ENCODE results near the gene EPHA1.

The EPHA1 gene

GRCh38 chr7:143388051-143388450, 20.6 kb downstream of the EPHA1 start (continued):
- TF ChIP-seq ZBTB1 (tag by site-specific recombination; IDR thresholded peaks at IDR 0.05), result no peak
- TF ChIP-seq ZBTB17 (tag by site-specific recombination; IDR thresholded peaks at IDR 0.05), result no peak

GRCh38 chr7:143387156-143387975, 21.3 kb downstream of the EPHA1 start:
- peaks cover 5 to 95% of the 10 kb centered on the region in 2 experiments; a peak in 2 of 3 replicates for H3K36me3 ChIP-seq (ENCODE audit: control insufficient read depth in 2 of 2, insufficient read depth in 1 of 2, low read length in 2 of 2)
- ChIA-PET POLR2A (interaction anchor here (0.8 to 0.9 kb wide), 2 partner anchors 9 to 99 kb away, joined by 3 read pairs; partner anchors contain the start of gene CASP2), CTCF (interaction anchor here (0.8 kb wide), 1 partner anchor 99 kb away, joined by 3 read pairs; the partner anchor contains the start of gene CASP2)
- H3K4me3 ChIP-seq (ENCODE audit: low read depth, low read length), result no peak overlapping the region
- no peak overlapping the region for H3K27ac ChIP-seq (ENCODE audit: extremely low read depth, low read depth, low read length)
- no peaks in the 10 kb centered on the region for H3K4me1 ChIP-seq (ENCODE audit: control insufficient read depth, insufficient read depth, low read length)
- H3K9me3 ChIP-seq (ENCODE audit: control insufficient read depth, insufficient read depth, low read depth, low read length), result no peaks in the 10 kb centered on the region
- TF ChIP-seq ZNF48 (tag by site-specific recombination; IDR thresholded peaks at IDR 0.05), result no peak
- no peak for TF ChIP-seq BCL11A (tag by site-specific recombination; IDR thresholded peaks at IDR 0.05; ENCODE audit: low read depth)
- no peak for TF ChIP-seq ZNF645 (tag by site-specific recombination; IDR thresholded peaks at IDR 0.05)

DNA sequence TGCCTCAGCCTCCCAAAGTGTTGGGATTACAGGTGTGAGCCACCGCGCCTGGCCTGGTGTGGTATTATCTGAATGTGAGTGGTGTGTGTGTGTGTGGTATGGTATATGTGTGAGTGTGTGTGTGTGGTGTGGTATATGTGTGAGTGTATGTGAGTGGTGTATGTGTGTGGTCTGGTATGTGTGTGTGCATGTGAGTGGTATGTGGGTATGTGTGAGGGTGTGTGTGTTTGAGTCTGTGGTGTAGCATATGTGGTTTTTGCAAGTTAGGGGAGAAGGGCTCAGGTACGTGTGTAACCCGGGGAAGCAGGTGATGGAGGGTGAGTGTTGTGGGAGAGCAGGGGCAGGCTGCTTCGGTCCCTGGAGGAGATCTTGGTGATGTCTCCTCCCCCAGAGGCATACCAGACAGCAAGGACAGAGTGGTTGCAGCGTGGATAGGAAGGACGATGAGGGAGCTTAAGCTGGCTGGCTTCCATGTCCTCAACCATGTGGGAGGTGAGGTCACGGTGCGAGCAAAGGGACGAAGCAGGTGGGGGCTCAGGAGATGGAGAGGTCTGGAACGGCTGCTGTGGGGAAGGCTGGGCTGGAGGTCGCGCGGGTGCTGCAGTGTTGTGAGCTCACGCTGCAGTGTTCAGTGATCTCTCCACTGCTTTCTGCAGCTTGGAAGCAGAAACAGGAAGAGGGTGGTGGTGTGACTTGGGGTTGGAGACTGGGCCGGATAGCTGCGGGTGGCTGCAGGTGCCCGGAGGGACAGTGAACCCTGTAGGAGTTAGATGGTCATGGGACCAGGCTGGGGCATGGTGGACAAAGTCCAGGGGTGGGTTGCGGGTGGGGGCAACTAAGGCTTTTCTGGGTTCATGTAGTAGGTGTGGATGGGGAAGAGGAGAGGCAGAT, 22.5 kb downstream of the EPHA1 start:
- H3K4me1 ChIP-seq (ENCODE audit: control insufficient read depth, insufficient read depth, low read length), result no peaks in the 10 kb centered on the region
- POLR2A ChIA-PET, result interaction anchor here (0.7 to 1.0 kb wide), 4 partner anchors 9 to 43 kb away, joined by 3 to 11 read pairs (median 8); no protein-coding TSS in a partner anchor
- TF ChIP-seq KLF17 (tag by site-specific recombination; IDR thresholded peaks at IDR 0.05), result no peak
- peak; percentile 12; the same call in 1 of the 2 replicates for TF ChIP-seq ZNF10 (tag by site-specific recombination; IDR thresholded peaks at IDR 0.05)
- 0 out of 2 replicates have a peak, but pooled peaks have one; percentile 20 for TF ChIP-seq HIC1 (tag by site-specific recombination; IDR thresholded peaks at IDR 0.05)
- TF ChIP-seq ZNF558 (tag by site-specific recombination; IDR thresholded peaks at IDR 0.05), result no peak
- no peak for TF ChIP-seq PRDM2 (tag by site-specific recombination; IDR thresholded peaks at IDR 0.05; ENCODE audit: borderline replicate concordance)
- TF ChIP-seq ZFP41 (tag by site-specific recombination; IDR thresholded peaks at IDR 0.05; ENCODE audit: borderline replicate concordance), result no peak
- no peak for TF ChIP-seq ZNF221 (tag by site-specific recombination; IDR thresholded peaks at IDR 0.05; ENCODE audit: borderline replicate concordance)
- TF ChIP-seq SCRT2 (tag by site-specific recombination; IDR thresholded peaks at IDR 0.05), result no peak
- 0 out of 2 replicates have a peak, but pooled peaks have one; percentile 16 for TF ChIP-seq ZFHX2 (tag by site-specific recombination; conservative IDR thresholded peaks at IDR 0.05)
- TF ChIP-seq ZBTB44 (tag by site-specific recombination; IDR thresholded peaks at IDR 0.05), result no peak

More for the DNA sequence above, 22.5 kb downstream of the EPHA1 start:
- Histone ChIP-seq H3K36me3 (ENCODE audit: control insufficient read depth in 2 of 2, insufficient read depth in 1 of 2, low read length in 2 of 2) (peaks cover 5 to 83% of the 10 kb centered on the region in 2 experiments; a peak in 2 of 3 replicates), H3K27ac (ENCODE audit: extremely low read depth, low read depth, low read length) (no peak overlapping the region), H3K4me3 (ENCODE audit: low read depth, low read length) (no peak overlapping the region), H3K9me3 (ENCODE audit: control insufficient read depth, insufficient read depth, low read depth, low read length) (no peaks in the 10 kb centered on the region)
- CTCF ChIA-PET, result no interaction called here

Measured in HEK293 (cell line).